ENCODE results near the gene LRRC56. TPM values are rescaled to one million over a fixed set of nuclear protein-coding genes. Genes with fewer than 3 reads are reported as not detected.

LRRC56 gene
- total RNA-seq, 1 donor from 2014 or later = 0.82 TPM

DNA sequence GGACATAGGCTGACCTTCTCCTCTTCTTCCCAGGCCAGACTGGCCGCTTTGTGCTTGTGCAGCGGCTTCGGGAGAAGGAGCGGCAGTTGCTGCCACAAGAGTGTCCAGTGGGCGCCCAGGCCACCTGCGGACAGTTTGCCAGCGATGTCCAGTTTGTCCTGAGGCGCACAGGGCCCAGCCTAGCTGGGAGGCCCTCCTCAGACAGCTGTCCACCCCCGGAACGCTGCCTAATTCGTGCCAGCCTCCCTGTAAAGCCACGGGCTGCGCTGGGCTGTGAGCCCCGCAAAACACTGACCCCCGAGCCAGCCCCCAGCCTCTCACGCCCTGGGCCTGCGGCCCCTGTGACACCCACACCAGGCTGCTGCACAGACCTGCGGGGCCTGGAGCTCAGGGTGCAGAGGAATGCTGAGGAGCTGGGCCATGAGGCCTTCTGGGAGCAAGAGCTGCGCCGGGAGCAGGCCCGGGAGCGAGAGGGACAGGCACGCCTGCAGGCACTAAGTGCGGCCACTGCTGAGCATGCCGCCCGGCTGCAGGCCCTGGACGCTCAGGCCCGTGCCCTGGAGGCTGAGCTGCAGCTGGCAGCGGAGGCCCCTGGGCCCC lies 24.8 kb downstream of the LRRC56 start:
- Histone ChIP-seq H4K20me1 (ENCODE audit: insufficient read depth, low read length) (no peaks in the 10 kb centered on the region), H3K27me3 (ENCODE audit: insufficient read depth, low read length) (peaks cover 9% of the 10 kb centered on the region), H3K4me1 (ENCODE audit: insufficient read depth, low read length) (peaks cover 8% of the 10 kb centered on the region), H2AFZ (ENCODE audit: low read depth, low read length) (no peak overlapping the region), H3K9me3 (ENCODE audit: insufficient read depth, low read depth, low read length) (no peaks in the 10 kb centered on the region), H3K27ac (ENCODE audit: low read depth, low read length) (no peak overlapping the region), H3K4me3 (ENCODE audit: insufficient read depth, low read depth, low read length) (no peak overlapping the region), H3K9ac (ENCODE audit: low read length) (no peak overlapping the region), H3K36me3 (ENCODE audit: insufficient read depth, low read length) (no peaks in the 10 kb centered on the region), H3K79me2 (ENCODE audit: insufficient read depth, low read length) (no peaks in the 10 kb centered on the region), H3K4me2 (ENCODE audit: low read length) (peak overlapping the region; percentile 93)
- H3K27me3 Mint-ChIP-seq (ENCODE audit: low read depth, unreplicated experiment) = peaks cover 3% of the 10 kb centered on the region
- DNase-seq (ENCODE audit: low read depth) (no peak), FAIRE-seq (no peak)
- peaks cover 2% of the 10 kb centered on the region for H3K9me3 Mint-ChIP-seq (ENCODE audit: unreplicated experiment)
- peak overlapping the region; percentile 91 for H3K4me3 Mint-ChIP-seq (ENCODE audit: unreplicated experiment)
- TF ChIP-seq, protein P1, sequence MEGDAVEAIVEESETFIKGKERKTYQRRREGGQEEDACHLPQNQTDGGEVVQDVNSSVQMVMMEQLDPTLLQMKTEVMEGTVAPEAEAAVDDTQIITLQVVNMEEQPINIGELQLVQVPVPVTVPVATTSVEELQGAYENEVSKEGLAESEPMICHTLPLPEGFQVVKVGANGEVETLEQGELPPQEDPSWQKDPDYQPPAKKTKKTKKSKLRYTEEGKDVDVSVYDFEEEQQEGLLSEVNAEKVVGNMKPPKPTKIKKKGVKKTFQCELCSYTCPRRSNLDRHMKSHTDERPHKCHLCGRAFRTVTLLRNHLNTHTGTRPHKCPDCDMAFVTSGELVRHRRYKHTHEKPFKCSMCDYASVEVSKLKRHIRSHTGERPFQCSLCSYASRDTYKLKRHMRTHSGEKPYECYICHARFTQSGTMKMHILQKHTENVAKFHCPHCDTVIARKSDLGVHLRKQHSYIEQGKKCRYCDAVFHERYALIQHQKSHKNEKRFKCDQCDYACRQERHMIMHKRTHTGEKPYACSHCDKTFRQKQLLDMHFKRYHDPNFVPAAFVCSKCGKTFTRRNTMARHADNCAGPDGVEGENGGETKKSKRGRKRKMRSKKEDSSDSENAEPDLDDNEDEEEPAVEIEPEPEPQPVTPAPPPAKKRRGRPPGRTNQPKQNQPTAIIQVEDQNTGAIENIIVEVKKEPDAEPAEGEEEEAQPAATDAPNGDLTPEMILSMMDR (IDR thresholded peaks at IDR 0.05; ENCODE audit: insufficient read depth, low read depth, low read length) = no peak
- no peak for TF ChIP-seq EZH2 (IDR thresholded peaks at IDR 0.05; ENCODE audit: insufficient read depth, low read length)
- H3K27ac Mint-ChIP-seq (ENCODE audit: unreplicated experiment) = no peak overlapping the region
- H3K36me3 Mint-ChIP-seq (ENCODE audit: low read depth, unreplicated experiment) = peaks cover 9% of the 10 kb centered on the region
- H3K4me1 Mint-ChIP-seq (ENCODE audit: low read depth, unreplicated experiment) = peaks cover 7% of the 10 kb centered on the region

DNA sequence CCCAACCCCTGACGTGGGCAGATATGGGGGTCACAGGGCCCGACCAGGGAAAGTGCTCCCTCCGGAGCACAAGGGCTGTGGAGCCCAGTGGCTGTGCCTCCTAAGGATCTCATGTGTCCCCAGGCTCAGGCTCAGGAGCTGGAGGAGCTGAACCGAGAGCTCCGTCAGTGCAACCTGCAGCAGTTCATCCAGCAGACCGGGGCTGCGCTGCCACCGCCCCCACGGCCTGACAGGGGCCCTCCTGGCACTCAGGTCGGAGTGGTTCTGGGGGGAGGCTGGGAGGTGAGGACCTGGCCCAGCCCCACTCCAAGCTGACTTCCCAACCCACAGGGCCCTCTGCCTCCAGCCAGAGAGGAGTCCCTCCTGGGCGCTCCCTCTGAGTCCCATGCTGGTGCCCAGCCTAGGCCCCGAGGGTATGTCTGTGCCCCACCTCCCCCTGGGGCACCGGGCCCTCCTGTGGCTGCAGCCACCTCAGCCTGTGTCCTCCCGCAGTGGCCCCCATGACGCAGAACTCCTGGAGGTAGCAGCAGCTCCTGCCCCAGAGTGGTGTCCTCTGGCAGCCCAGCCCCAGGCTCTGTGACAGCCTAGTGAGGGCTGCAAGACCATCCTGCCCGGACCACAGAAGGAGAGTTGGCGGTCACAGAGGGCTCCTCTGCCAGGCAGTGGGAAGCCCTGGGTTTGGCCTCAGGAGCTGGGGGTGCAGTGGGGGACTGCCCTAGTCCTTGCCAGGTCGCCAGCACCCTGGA lies 25.9 kb downstream of the LRRC56 start:
- Histone ChIP-seq H3K9ac (ENCODE audit: low read length) (no peak overlapping the region), H3K4me2 (ENCODE audit: low read length) (no peak overlapping the region), H3K36me3 (ENCODE audit: insufficient read depth, low read length) (no peaks in the 10 kb centered on the region), H4K20me1 (ENCODE audit: insufficient read depth, low read length) (no peaks in the 10 kb centered on the region), H2AFZ (ENCODE audit: low read depth, low read length) (no peak overlapping the region), H3K27me3 (ENCODE audit: insufficient read depth, low read length) (peaks cover 5% of the 10 kb centered on the region), H3K4me3 (ENCODE audit: insufficient read depth, low read depth, low read length) (no peak overlapping the region), H3K79me2 (ENCODE audit: insufficient read depth, low read length) (no peaks in the 10 kb centered on the region), H3K27ac (ENCODE audit: low read depth, low read length) (no peak overlapping the region), H3K4me1 (ENCODE audit: insufficient read depth, low read length) (peaks cover 8% of the 10 kb centered on the region), H3K9me3 (ENCODE audit: insufficient read depth, low read depth, low read length) (no peaks in the 10 kb centered on the region)
- H3K36me3 Mint-ChIP-seq (ENCODE audit: low read depth, unreplicated experiment) = peaks cover 9% of the 10 kb centered on the region
- TF ChIP-seq, protein P1 (IDR thresholded peaks at IDR 0.05; ENCODE audit: insufficient read depth, low read depth, low read length) = no peak
- no peak for TF ChIP-seq EZH2 (IDR thresholded peaks at IDR 0.05; ENCODE audit: insufficient read depth, low read length)
- H3K27ac Mint-ChIP-seq (ENCODE audit: unreplicated experiment) = no peak overlapping the region
- no peaks in the 10 kb centered on the region for H3K27me3 Mint-ChIP-seq (ENCODE audit: low read depth, unreplicated experiment)
- H3K4me1 Mint-ChIP-seq (ENCODE audit: low read depth, unreplicated experiment) = peaks cover 7% of the 10 kb centered on the region
- no peak overlapping the region for H3K4me3 Mint-ChIP-seq (ENCODE audit: unreplicated experiment)
- DNase-seq (ENCODE audit: low read depth) (no peak), FAIRE-seq (no peak)
- H3K9me3 Mint-ChIP-seq (ENCODE audit: unreplicated experiment) = peaks cover 2% of the 10 kb centered on the region

Measured in astrocyte (in vitro differentiated cells and primary cell).